Keratinocyte (primary cell): ENCODE data around the gene PPARA. TPM values are rescaled to one million over a fixed set of nuclear protein-coding genes. Genes with fewer than 3 reads are reported as not detected.
A peak's percentile ranks its signal among the peaks of the same experiment; 100 is the strongest.

Source experiments
- DNase-seq: peaks from one replicate; pipeline ENCODE4 v3.0.0-alpha.2; 2011; ENCODE audit warnings: low read depth, missing footprints, low spot score
- FAIRE-seq: peaks from 2 replicates; lab custom pipeline; 2011; peaks lifted over from hg19 to GRCh38; lab: Jason Lieb, UNC
- H2AFZ ChIP-seq: 2 replicates; pipeline ENCODE4 v1.6.0; 2012; ENCODE audit warnings: low read length, control low read depth, inconsistent platforms; ENCODE audit not compliant: control insufficient read depth
- H3K27ac ChIP-seq: 2 replicates; pipeline ENCODE4 v1.5.1; 2011; ENCODE audit warnings: low read length; ENCODE audit not compliant: control insufficient read depth, insufficient read depth
- H3K27me3 ChIP-seq: 3 replicates; pipeline ENCODE4 v1.6.0; 2011; ENCODE audit warnings: low read length; ENCODE audit not compliant: control insufficient read depth, insufficient read depth; ENCODE audit errors: extremely low read depth
- H3K36me3 ChIP-seq, 2 experiments: 2 replicates in 1 of 2; 3 replicates in 1 of 2; pipeline ENCODE4 v1.5.1; 2011; ENCODE audit warnings: low read length in 2 of 2, mild to moderate bottlenecking in 1 of 2; ENCODE audit not compliant: control insufficient read depth in 2 of 2, insufficient read depth in 2 of 2; ENCODE audit errors: extremely low read depth in 1 of 2
- H3K4me1 ChIP-seq: 3 replicates; pipeline ENCODE4 v1.5.1; 2011; ENCODE audit warnings: low read length; ENCODE audit not compliant: control insufficient read depth, insufficient read depth; ENCODE audit errors: extremely low read depth
- H3K4me2 ChIP-seq: 3 replicates; pipeline ENCODE4 v1.6.0; 2011; ENCODE audit warnings: low read depth, low read length; ENCODE audit not compliant: control insufficient read depth, insufficient read depth; ENCODE audit errors: extremely low read depth
- H3K4me3 ChIP-seq, 3 experiments: fragments of 200-600 bp in 1 of 3; sonication (generic) in 1 of 3; 2 replicates in 2 of 3; 3 replicates in 1 of 3; pipeline ENCODE4 v1.5.1; 2011 to 2016; ENCODE audit warnings: low read length in 3 of 3, mild to moderate bottlenecking in 3 of 3, control low read depth in 2 of 3, inconsistent platforms in 1 of 3, low read depth in 1 of 3, mixed read lengths in 1 of 3, mixed run types in 1 of 3, moderate library complexity in 1 of 3; ENCODE audit not compliant: control insufficient read depth in 2 of 3, insufficient read depth in 2 of 3; ENCODE audit errors: extremely low read depth in 1 of 3
- H3K79me2 ChIP-seq: 2 replicates; pipeline ENCODE4 v1.6.0; 2012; ENCODE audit warnings: low read length; ENCODE audit not compliant: control insufficient read depth, insufficient read depth
- H3K9ac ChIP-seq: 3 replicates; pipeline ENCODE4 v1.6.0; 2011; ENCODE audit warnings: low read length; ENCODE audit not compliant: control insufficient read depth, insufficient read depth; ENCODE audit errors: extremely low read depth
- H3K9me1 ChIP-seq: 3 replicates; pipeline ENCODE4 v1.6.0; 2011; ENCODE audit warnings: low read length; ENCODE audit not compliant: control insufficient read depth, insufficient read depth; ENCODE audit errors: extremely low read depth
- H3K9me3 ChIP-seq: 2 replicates; pipeline ENCODE4 v1.5.1; 2012; ENCODE audit warnings: low read depth, low read length; ENCODE audit not compliant: control insufficient read depth
- H4K20me1 ChIP-seq: 3 replicates; pipeline ENCODE4 v1.6.0; 2011; ENCODE audit warnings: low read length; ENCODE audit not compliant: control insufficient read depth, insufficient read depth; ENCODE audit errors: extremely low read depth
- CTCF ChIP-seq, 3 experiments: IDR thresholded peaks in 1 of 3; conservative IDR thresholded peaks in 1 of 3; optimal IDR thresholded peaks in 1 of 3; 2 replicates in 2 of 3; 3 replicates in 1 of 3; pipeline versions ENCODE3 to v1.5.1; 2011; ENCODE audit warnings: low read length in 3 of 3, mild to moderate bottlenecking in 3 of 3, moderate library complexity in 2 of 3, control low read depth in 1 of 3, inconsistent platforms in 1 of 3; ENCODE audit not compliant: insufficient read depth in 2 of 3; ENCODE audit errors: extremely low read depth in 1 of 3
- EZH2 ChIP-seq: IDR thresholded peaks from one replicate; pipeline ENCODE4 v1.6.1; 2012; ENCODE audit warnings: inconsistent platforms, mild to moderate bottlenecking, low read length, moderate library complexity
- dilution Hi-C: fragments of 300-500 bp; cut with MboI; formaldehyde crosslinking; loops from one replicate; pipeline ENCODE4 v1.7.0; 2020; ENCODE audit warnings: low sequenced_read_pairs; ENCODE audit not compliant: extremely low pct_ligation_motif_present
- polyA plus RNA-seq, 5 experiments: library from polyadenylated mRNA; depleted of rRNA in 3 of 5; stranded (reverse) in 3 of 5; stranded (forward) in 1 of 5; unstranded in 1 of 5; fragments of >200 nt; gene quantifications; 1 replicate in 1 of 5; 2 replicates in 3 of 5; 3 replicates in 1 of 5; pipeline versions ENCODE4 v1.2.1 to v1.2.3, GENCODE V29; 2011 to 2012; ENCODE audit warnings: missing spikeins in 2 of 5, low read depth in 1 of 5, low replicate concordance in 1 of 5

Gene PPARA
- polyA plus RNA-seq, 1 donor (not counting 4 experiments of a cell fraction or from before 2014, with no cell fraction given): 4.9 TPM

GRCh38 chr22:46147061-46147460 is 3.3 kb upstream of the PPARA start:
- Histone ChIP-seq H4K20me1 (no peaks in the 10 kb centered on the region), H3K9ac (no peak overlapping the region), H3K79me2 (no peaks in the 10 kb centered on the region), H2AFZ (no peak overlapping the region), H3K27ac (no peak overlapping the region), H3K9me3 (no peaks in the 10 kb centered on the region), H3K9me1 (no peaks in the 10 kb centered on the region), H3K27me3 (peaks cover 23% of the 10 kb centered on the region), H3K4me3 (no peak overlapping the region), H3K4me2 (no peak overlapping the region), H3K4me1 (peaks cover 31% of the 10 kb centered on the region), H3K36me3 (no peaks in the 10 kb centered on the region)
- FAIRE-seq (peak; percentile 36), DNase-seq (no peak)
- TF ChIP-seq EZH2 (no peak), CTCF (optimal IDR thresholded peaks at IDR 0.05 in 1 of 3, IDR thresholded peaks at IDR 0.05 in 1 of 3, conservative IDR thresholded peaks at IDR 0.05 in 1 of 3; ENCODE audit: extremely low read depth in 1 of 3, insufficient read depth in 2 of 3, low read length in 3 of 3) (no peak)
- dilution Hi-C loops: loop anchor here (5.0 kb wide), 1 partner anchor 95 kb away; no protein-coding TSS in a partner anchor

- dilution Hi-C loops: loop anchor here (5.0 kb wide), 1 partner anchor 95 kb away; no protein-coding TSS in a partner anchor
- TF ChIP-seq CTCF (optimal IDR thresholded peaks at IDR 0.05 in 1 of 3, IDR thresholded peaks at IDR 0.05 in 1 of 3, conservative IDR thresholded peaks at IDR 0.05 in 1 of 3; ENCODE audit: extremely low read depth in 1 of 3, insufficient read depth in 2 of 3, low read length in 3 of 3): no peak
- no peak for TF ChIP-seq EZH2
- Histone ChIP-seq H3K27me3 (peaks cover 19% of the 10 kb centered on the region), H4K20me1 (no peaks in the 10 kb centered on the region), H3K9me3 (no peaks in the 10 kb centered on the region), H3K9me1 (no peaks in the 10 kb centered on the region), H2AFZ (no peak overlapping the region), H3K4me1 (peaks cover 31% of the 10 kb centered on the region), H3K36me3 (peaks cover 0 to 2% of the 10 kb centered on the region in 2 experiments), H3K9ac (no peak overlapping the region), H3K4me3 (peak overlapping the region in 1 of 3 experiments; percentile 25), H3K27ac (no peak overlapping the region), H3K79me2 (no peaks in the 10 kb centered on the region), H3K4me2 (peak overlapping the region; percentile 55)
- DNase-seq (no peak), FAIRE-seq (peak; percentile 70)
Observed at GRCh38 chr22:46147471-46148267, 2.7 kb upstream of the PPARA start.
